ENCODE data around the gene RDH16.

DNA sequence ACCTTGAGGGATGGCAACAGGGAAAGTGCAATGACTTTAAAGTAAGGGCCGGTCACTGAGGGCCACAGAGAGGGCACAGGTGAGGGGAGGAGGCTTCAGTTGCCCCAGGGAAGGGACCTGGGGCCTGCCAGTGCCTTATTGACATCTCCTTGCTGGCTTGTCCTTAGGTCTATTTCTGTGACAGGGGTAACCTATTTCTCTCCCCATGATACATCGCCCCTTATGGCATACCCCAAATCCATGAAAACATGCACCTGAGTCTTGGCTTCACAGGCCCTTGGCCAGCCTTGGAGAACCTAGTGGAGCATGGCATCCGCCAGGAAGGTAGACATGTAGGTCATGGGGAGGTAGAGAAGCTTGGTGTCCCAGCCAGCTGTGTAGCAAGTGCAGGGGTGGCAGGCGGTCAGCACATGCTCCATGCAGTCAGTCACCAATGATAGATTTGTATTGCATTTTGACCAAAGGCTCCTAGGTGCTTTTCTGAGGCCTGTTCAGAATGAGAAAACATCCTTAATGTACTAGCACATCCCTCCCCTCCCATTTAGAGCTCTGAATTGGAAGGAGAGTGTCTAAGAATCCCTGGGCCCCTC, 23.6 kb upstream of the RDH16 start:
- TF ChIP-seq, protein P1, sequence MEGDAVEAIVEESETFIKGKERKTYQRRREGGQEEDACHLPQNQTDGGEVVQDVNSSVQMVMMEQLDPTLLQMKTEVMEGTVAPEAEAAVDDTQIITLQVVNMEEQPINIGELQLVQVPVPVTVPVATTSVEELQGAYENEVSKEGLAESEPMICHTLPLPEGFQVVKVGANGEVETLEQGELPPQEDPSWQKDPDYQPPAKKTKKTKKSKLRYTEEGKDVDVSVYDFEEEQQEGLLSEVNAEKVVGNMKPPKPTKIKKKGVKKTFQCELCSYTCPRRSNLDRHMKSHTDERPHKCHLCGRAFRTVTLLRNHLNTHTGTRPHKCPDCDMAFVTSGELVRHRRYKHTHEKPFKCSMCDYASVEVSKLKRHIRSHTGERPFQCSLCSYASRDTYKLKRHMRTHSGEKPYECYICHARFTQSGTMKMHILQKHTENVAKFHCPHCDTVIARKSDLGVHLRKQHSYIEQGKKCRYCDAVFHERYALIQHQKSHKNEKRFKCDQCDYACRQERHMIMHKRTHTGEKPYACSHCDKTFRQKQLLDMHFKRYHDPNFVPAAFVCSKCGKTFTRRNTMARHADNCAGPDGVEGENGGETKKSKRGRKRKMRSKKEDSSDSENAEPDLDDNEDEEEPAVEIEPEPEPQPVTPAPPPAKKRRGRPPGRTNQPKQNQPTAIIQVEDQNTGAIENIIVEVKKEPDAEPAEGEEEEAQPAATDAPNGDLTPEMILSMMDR (conservative IDR thresholded peaks at IDR 0.05) = no peak
- TF ChIP-seq ZFX (IDR thresholded peaks at IDR 0.05) = no peak

Data from C4-2B (cell line).